ENCODE measurements around the gene ARHGAP42. TPM values are rescaled to one million over a fixed set of nuclear protein-coding genes. Genes with fewer than 3 reads are reported as not detected.

The ARHGAP42 gene
- total and polyA plus RNA-seq, 2 of the 13 experiments (the other 11 are each of a cell fraction or from before 2014, with no cell fraction given): 2.5 to 4.3 TPM

- no peak for TF ChIP-seq HMGXB3 (CRISPR knock-in tag; IDR thresholded peaks at IDR 0.05; ENCODE audit: borderline replicate concordance)
- no peak for TF ChIP-seq CHCHD3 (CRISPR knock-in tag; IDR thresholded peaks at IDR 0.05)
- TF ChIP-seq CBFB (CRISPR knock-in tag; IDR thresholded peaks at IDR 0.05): no peak
- TF ChIP-seq SRF (IDR thresholded peaks at IDR 0.05; ENCODE audit: low read depth, low read length): 0 out of 2 replicates have a peak, but pooled peaks have one; percentile 23
- no peak for TF ChIP-seq SRY (CRISPR knock-in tag; IDR thresholded peaks at IDR 0.05)
- TF ChIP-seq MAFG (CRISPR knock-in tag; IDR thresholded peaks at IDR 0.05): no peak
- peak; percentile 17; the same call in 1 of the 2 replicates for TF ChIP-seq SAP130 (CRISPR knock-in tag; IDR thresholded peaks at IDR 0.05; ENCODE audit: low read depth)
- peak; percentile 38 for TF ChIP-seq MYPOP (CRISPR knock-in tag; IDR thresholded peaks at IDR 0.05)
- no peak for TF ChIP-seq ARNT2 (CRISPR knock-in tag; IDR thresholded peaks at IDR 0.05; ENCODE audit: low read depth)
- TF ChIP-seq ZNF619 (CRISPR knock-in tag; IDR thresholded peaks at IDR 0.05): no peak
- no peak for TF ChIP-seq SP4 (CRISPR knock-in tag; IDR thresholded peaks at IDR 0.05)
- TF ChIP-seq HDAC2 (CRISPR knock-in tag; IDR thresholded peaks at IDR 0.05): no peak
- no peak for TF ChIP-seq ZEB1 (IDR thresholded peaks at IDR 0.05; ENCODE audit: insufficient replicate concordance, low read depth)
- TF ChIP-seq ZBTB44 (CRISPR knock-in tag; IDR thresholded peaks at IDR 0.05): no peak
- no peak for TF ChIP-seq SNAPC5 (CRISPR knock-in tag; IDR thresholded peaks at IDR 0.05; ENCODE audit: borderline replicate concordance)
- TF ChIP-seq SMC3 (IDR thresholded peaks at IDR 0.05; ENCODE audit: low read length): peak; percentile 37
- TF ChIP-seq TEAD2 (CRISPR knock-in tag; IDR thresholded peaks at IDR 0.05): no peak
- TF ChIP-seq MTF1 (CRISPR knock-in tag; IDR thresholded peaks at IDR 0.05): no peak
- TF ChIP-seq RBAK (CRISPR knock-in tag; IDR thresholded peaks at IDR 0.05): no peak
- no peak for TF ChIP-seq ZNF333 (CRISPR knock-in tag; IDR thresholded peaks at IDR 0.05; ENCODE audit: borderline replicate concordance)
Observed at GRCh38 chr11:100687630-100688395, 725 bp downstream of the ARHGAP42 start (continued).

Data from HepG2 (cell line).